Measurements from ENCODE around the gene GRM5. TPM values are rescaled to one million over a fixed set of nuclear protein-coding genes. Genes with fewer than 3 reads are reported as not detected.

The GRM5 gene
- total and polyA plus RNA-seq, 8 donors, result 0.37 TPM; not detected in 7

- Histone ChIP-seq H3K36me3 (no peaks in the 10 kb centered on the region), H3K4me3 (no peak overlapping the region), H3K9me3 (no peaks in the 10 kb centered on the region), H3K4me1 (no peaks in the 10 kb centered on the region), H3K27me3 (no peaks in the 10 kb centered on the region), H3K27ac (no peak overlapping the region)
- no peak for DNase-seq
- TF ChIP-seq EP300 (IDR thresholded peaks at IDR 0.05), result no peak
- TF ChIP-seq POLR2A (IDR thresholded peaks at IDR 0.05), result no peak
- TF ChIP-seq POLR2AphosphoS5 (IDR thresholded peaks at IDR 0.05), result no peak
- TF ChIP-seq CTCF (IDR thresholded peaks at IDR 0.05), result no peak
- intact Hi-C loops (cut with DNase I; ENCODE audit: low total_unique reads), result no loop called here
- 81 to 92% (median 83%) methylated on average over 4 of the region's 4 CpGs for WGBS, 5 donors
Measured at GRCh38 chr11:88531831-88532230, 534.0 kb downstream of the GRM5 start.

- Histone ChIP-seq H3K36me3 (no peaks in the 10 kb centered on the region), H3K4me3 (no peak overlapping the region), H3K27ac (no peak overlapping the region), H3K4me1 (peaks cover 0 to 5% (median 0%) of the 10 kb centered on the region in 4 donors), H3K27me3 (no peaks in the 10 kb centered on the region), H3K9me3 (no peaks in the 10 kb centered on the region)
- no peak for DNase-seq
- intact Hi-C loops (cut with DNase I; ENCODE audit: low total_unique reads), result no loop called here
- WGBS, 5 donors, result 88 to 94% (median 89%) methylated on average over 1 of the region's 1 CpG
- no peak for TF ChIP-seq CTCF (IDR thresholded peaks at IDR 0.05)
- no peak for TF ChIP-seq POLR2A (IDR thresholded peaks at IDR 0.05)
- no peak for TF ChIP-seq POLR2AphosphoS5 (IDR thresholded peaks at IDR 0.05)
- TF ChIP-seq EP300 (IDR thresholded peaks at IDR 0.05), result no peak
Measured at GRCh38 chr11:88529426-88529825, 536.4 kb downstream of the GRM5 start.

GRCh38 chr11:88523386-88524071 lies 542.3 kb downstream of the GRM5 start:
- no peak for TF ChIP-seq POLR2A (IDR thresholded peaks at IDR 0.05)
- TF ChIP-seq CTCF (IDR thresholded peaks at IDR 0.05), result no peak
- TF ChIP-seq EP300 (IDR thresholded peaks at IDR 0.05), result no peak
- TF ChIP-seq POLR2AphosphoS5 (IDR thresholded peaks at IDR 0.05), result no peak
- H3K27me3 ChIP-seq, result no peaks in the 10 kb centered on the region
- no peak overlapping the region for H3K4me3 ChIP-seq
- intact Hi-C loops (cut with DNase I; ENCODE audit: low total_unique reads), result no loop called here
- no peaks in the 10 kb centered on the region for H3K36me3 ChIP-seq
- H3K4me1 ChIP-seq, result peaks cover 0 to 6% (median 2%) of the 10 kb centered on the region in 4 donors
- H3K9me3 ChIP-seq, result no peaks in the 10 kb centered on the region
- H3K27ac ChIP-seq, result no peak overlapping the region
- DNase-seq, result no peak

GRCh38 chr11:88522624-88523385 lies 543.0 kb downstream of the GRM5 start:
- H3K36me3 ChIP-seq, result no peaks in the 10 kb centered on the region
- H3K27ac ChIP-seq, result no peak overlapping the region
- DNase-seq, result no peak
- no peaks in the 10 kb centered on the region for H3K27me3 ChIP-seq
- TF ChIP-seq CTCF (IDR thresholded peaks at IDR 0.05) (no peak), EP300 (IDR thresholded peaks at IDR 0.05) (no peak), POLR2A (IDR thresholded peaks at IDR 0.05) (no peak), POLR2AphosphoS5 (IDR thresholded peaks at IDR 0.05) (no peak)
- no peak overlapping the region for H3K4me3 ChIP-seq
- intact Hi-C loops (cut with DNase I; ENCODE audit: low total_unique reads), result no loop called here
- WGBS, 5 donors, result 67 to 92% (median 87%) methylated on average over 2 of the region's 2 CpGs
- peaks cover 0 to 6% (median 2%) of the 10 kb centered on the region in 4 donors for H3K4me1 ChIP-seq
- H3K9me3 ChIP-seq, result no peaks in the 10 kb centered on the region

Measured in stomach (tissue), 9 donors.